ENCODE measurements around the gene TLR4. TPM values are rescaled to one million over a fixed set of nuclear protein-coding genes. Genes with fewer than 3 reads are reported as not detected.

The TLR4 gene
- total and polyA plus RNA-seq, 9 of the 15 experiments (the other 6 are each of a cell fraction or from before 2014, with no cell fraction given): 0.02 TPM; not detected in 8

DNA sequence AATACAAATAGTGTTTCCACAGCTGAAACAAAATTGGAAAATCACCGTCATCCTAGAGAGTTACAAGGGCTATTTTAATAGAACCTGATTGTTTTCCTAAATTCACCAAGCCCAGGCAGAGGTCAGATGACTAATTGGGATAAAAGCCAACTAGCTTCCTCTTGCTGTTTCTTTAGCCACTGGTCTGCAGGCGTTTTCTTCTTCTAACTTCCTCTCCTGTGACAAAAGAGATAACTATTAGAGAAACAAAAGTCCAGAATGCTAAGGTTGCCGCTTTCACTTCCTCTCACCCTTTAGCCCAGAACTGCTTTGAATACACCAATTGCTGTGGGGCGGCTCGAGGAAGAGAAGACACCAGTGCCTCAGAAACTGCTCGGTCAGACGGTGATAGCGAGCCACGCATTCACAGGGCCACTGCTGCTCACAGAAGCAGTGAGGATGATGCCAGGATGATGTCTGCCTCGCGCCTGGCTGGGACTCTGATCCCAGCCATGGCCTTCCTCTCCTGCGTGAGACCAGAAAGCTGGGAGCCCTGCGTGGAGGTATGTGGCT, at the start of gene TLR4 (continued):
- TF ChIP-seq, protein P1, sequence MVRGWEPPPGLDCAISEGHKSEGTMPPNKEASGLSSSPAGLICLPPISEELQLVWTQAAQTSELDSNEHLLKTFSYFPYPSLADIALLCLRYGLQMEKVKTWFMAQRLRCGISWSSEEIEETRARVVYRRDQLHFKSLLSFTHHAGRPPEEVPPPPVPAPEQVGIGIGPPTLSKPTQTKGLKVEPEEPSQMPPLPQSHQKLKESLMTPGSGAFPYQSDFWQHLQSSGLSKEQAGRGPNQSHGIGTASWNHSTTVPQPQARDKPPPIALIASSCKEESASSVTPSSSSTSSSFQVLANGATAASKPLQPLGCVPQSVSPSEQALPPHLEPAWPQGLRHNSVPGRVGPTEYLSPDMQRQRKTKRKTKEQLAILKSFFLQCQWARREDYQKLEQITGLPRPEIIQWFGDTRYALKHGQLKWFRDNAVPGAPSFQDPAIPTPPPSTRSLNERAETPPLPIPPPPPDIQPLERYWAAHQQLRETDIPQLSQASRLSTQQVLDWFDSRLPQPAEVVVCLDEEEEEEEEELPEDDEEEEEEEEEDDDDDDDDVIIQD (CRISPR knock-in tag; IDR thresholded peaks at IDR 0.05): no peak
- TF ChIP-seq ZNF311 (CRISPR knock-in tag; IDR thresholded peaks at IDR 0.05): no peak

DNA sequence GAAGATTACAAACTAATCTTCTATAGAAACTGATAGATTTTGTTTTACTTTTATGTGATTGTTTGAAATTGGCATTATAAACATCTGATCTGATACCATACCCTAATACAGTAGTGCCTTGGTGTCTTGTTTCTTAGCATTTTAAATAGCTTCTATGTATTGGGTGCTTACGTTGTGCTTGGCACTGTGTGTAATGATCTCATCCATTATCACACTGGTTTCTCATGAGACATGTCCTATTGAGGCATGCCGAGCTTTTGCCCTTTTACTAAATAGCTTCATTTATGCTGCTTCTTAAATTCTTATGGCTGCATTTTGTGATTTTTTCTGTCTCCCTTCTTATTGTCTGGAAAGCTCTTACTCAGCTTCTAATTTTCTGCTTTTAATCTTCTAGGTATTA, 48.2 kb upstream of the TLR4 start:
- no peaks in the 10 kb centered on the region for H3K36me3 ChIP-seq (ENCODE audit: control insufficient read depth, insufficient read depth, low read length)
- POLR2A ChIA-PET: no interaction called here
- no peak overlapping the region for H3K27ac ChIP-seq (ENCODE audit: extremely low read depth, low read depth, low read length)
- CTCF ChIA-PET (ENCODE audit: low intra/inter-chr PET ratio): no interaction called here
- H3K9me1 ChIP-seq (ENCODE audit: control insufficient read depth, insufficient read depth, low read length): no peaks in the 10 kb centered on the region
- no peak overlapping the region for H3K4me2 ChIP-seq (ENCODE audit: insufficient read depth, low read length)
- no peaks in the 10 kb centered on the region for H3K9me3 ChIP-seq (replicated peaks; ENCODE audit: control insufficient read depth, insufficient read depth, low read depth, low read length)
- no peak overlapping the region for H2AFZ ChIP-seq (ENCODE audit: low read depth, low read length)
- H3K79me2 ChIP-seq (ENCODE audit: control insufficient read depth, insufficient read depth, low read length): no peaks in the 10 kb centered on the region
- no peak for FAIRE-seq
- no peak overlapping the region for H3K9ac ChIP-seq (ENCODE audit: insufficient read depth in 1 of 2, low read depth in 2 of 2, low read length in 2 of 2)
- DNase-seq (ENCODE audit: extremely low read depth in 1 of 4, low spot score in 3 of 4): no peak
- WGBS (ENCODE audit: insufficient coverage, low coverage, missing lambda C conversion rate): 3% methylated on average over 2 of the region's 2 CpGs
- H3K4me3 ChIP-seq: no peak overlapping the region
- intact Hi-C loops (cut with micrococcal nuclease): no loop called here
- no TSS peak for BruUV-seq (replicated peaks)
- in situ Hi-C loops (cut with MboI): no loop called here
- no peaks in the 10 kb centered on the region for H4K20me1 ChIP-seq (replicated peaks; ENCODE audit: control insufficient read depth, insufficient read depth, low read length)
- no peaks in the 10 kb centered on the region for H3K4me1 ChIP-seq (replicated peaks in 1 of 2; ENCODE audit: control insufficient read depth in 2 of 2, insufficient read depth in 2 of 2, low read length in 2 of 2)
- no peaks in the 10 kb centered on the region for H3K27me3 ChIP-seq (ENCODE audit: control insufficient read depth in 2 of 2, insufficient read depth in 2 of 2, low read length in 2 of 2)
- no peak for ATAC-seq
- TF ChIP-seq TEAD2 (tag; IDR thresholded peaks at IDR 0.05) (no peak), ETV6 (IDR thresholded peaks at IDR 0.05; ENCODE audit: borderline replicate concordance in 1 of 2, low read depth in 2 of 2, low read length in 1 of 2) (no peak), ETV6 (CRISPR knock-in tag; IDR thresholded peaks at IDR 0.05; ENCODE audit: borderline replicate concordance) (no peak), TRIM24 (IDR thresholded peaks at IDR 0.05) (no peak)
- TF ChIP-seq, protein P2, sequence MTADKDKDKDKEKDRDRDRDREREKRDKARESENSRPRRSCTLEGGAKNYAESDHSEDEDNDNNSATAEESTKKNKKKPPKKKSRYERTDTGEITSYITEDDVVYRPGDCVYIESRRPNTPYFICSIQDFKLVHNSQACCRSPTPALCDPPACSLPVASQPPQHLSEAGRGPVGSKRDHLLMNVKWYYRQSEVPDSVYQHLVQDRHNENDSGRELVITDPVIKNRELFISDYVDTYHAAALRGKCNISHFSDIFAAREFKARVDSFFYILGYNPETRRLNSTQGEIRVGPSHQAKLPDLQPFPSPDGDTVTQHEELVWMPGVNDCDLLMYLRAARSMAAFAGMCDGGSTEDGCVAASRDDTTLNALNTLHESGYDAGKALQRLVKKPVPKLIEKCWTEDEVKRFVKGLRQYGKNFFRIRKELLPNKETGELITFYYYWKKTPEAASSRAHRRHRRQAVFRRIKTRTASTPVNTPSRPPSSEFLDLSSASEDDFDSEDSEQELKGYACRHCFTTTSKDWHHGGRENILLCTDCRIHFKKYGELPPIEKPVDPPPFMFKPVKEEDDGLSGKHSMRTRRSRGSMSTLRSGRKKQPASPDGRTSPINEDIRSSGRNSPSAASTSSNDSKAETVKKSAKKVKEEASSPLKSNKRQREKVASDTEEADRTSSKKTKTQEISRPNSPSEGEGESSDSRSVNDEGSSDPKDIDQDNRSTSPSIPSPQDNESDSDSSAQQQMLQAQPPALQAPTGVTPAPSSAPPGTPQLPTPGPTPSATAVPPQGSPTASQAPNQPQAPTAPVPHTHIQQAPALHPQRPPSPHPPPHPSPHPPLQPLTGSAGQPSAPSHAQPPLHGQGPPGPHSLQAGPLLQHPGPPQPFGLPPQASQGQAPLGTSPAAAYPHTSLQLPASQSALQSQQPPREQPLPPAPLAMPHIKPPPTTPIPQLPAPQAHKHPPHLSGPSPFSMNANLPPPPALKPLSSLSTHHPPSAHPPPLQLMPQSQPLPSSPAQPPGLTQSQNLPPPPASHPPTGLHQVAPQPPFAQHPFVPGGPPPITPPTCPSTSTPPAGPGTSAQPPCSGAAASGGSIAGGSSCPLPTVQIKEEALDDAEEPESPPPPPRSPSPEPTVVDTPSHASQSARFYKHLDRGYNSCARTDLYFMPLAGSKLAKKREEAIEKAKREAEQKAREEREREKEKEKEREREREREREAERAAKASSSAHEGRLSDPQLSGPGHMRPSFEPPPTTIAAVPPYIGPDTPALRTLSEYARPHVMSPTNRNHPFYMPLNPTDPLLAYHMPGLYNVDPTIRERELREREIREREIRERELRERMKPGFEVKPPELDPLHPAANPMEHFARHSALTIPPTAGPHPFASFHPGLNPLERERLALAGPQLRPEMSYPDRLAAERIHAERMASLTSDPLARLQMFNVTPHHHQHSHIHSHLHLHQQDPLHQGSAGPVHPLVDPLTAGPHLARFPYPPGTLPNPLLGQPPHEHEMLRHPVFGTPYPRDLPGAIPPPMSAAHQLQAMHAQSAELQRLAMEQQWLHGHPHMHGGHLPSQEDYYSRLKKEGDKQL (CRISPR knock-in tag; IDR thresholded peaks at IDR 0.05; ENCODE audit: borderline replicate concordance): no peak
- TF ChIP-seq, protein P3, sequence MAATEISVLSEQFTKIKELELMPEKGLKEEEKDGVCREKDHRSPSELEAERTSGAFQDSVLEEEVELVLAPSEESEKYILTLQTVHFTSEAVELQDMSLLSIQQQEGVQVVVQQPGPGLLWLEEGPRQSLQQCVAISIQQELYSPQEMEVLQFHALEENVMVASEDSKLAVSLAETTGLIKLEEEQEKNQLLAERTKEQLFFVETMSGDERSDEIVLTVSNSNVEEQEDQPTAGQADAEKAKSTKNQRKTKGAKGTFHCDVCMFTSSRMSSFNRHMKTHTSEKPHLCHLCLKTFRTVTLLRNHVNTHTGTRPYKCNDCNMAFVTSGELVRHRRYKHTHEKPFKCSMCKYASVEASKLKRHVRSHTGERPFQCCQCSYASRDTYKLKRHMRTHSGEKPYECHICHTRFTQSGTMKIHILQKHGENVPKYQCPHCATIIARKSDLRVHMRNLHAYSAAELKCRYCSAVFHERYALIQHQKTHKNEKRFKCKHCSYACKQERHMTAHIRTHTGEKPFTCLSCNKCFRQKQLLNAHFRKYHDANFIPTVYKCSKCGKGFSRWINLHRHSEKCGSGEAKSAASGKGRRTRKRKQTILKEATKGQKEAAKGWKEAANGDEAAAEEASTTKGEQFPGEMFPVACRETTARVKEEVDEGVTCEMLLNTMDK (IDR thresholded peaks at IDR 0.05; ENCODE audit: borderline replicate concordance, insufficient read depth, low read depth, low read length, poor library complexity, severe bottlenecking): no peak

Data from K562 (cell line).